B cell (primary cell): ENCODE data around the gene MMS19. TPM values are rescaled to one million over a fixed set of nuclear protein-coding genes. Genes with fewer than 3 reads are reported as not detected.

Experiments
- ATAC-seq: fragments of 200-7000 bp; cut with Tn5 transposase; one replicate; pipeline ENCODE4 v1.10.0; 2021; ENCODE audit warnings: low read depth, mild to moderate bottlenecking, moderate number of reproducible peaks, moderate library complexity
- CTCF ChIA-PET: fragments of 350-600 bp; sonication (Branson Sonifier 250); formaldehyde crosslinking; loops from one replicate; lab custom pipeline; 2021; ENCODE audit warnings: antibody characterized with exemption, inconsistent platforms; lab: Charles Lee
- POLR2A ChIA-PET: fragments of 350-600 bp; sonication (Branson Sonifier 250); formaldehyde crosslinking; loops from one replicate; lab custom pipeline; 2021; ENCODE audit warnings: antibody characterized with exemption; lab: Charles Lee
- DNase-seq: peaks from one replicate; pipeline ENCODE4 v3.0.0; 2013
- H2AFZ ChIP-seq: 2 replicates; pipeline ENCODE4 v1.6.1; 2012; ENCODE audit warnings: mild to moderate bottlenecking, low read depth, low read length; ENCODE audit not compliant: insufficient read depth, poor library complexity, severe bottlenecking
- H3K27ac ChIP-seq, 2 donors: 1 replicate in 1 of 2; 2 replicates in 1 of 2; pipeline ENCODE4 v1.5.1; 2012 to 2013; ENCODE audit warnings: low read length in 2 of 2, mild to moderate bottlenecking in 2 of 2, moderate library complexity in 1 of 2
- H3K27me3 ChIP-seq, 4 experiments: fragments of 200-600 bp in 1 of 4; sonication (generic) in 1 of 4; replicated peaks in 1 of 4; 1 replicate in 2 of 4; 2 replicates in 2 of 4; pipeline versions ENCODE4 v1.6.1 to v1.7.0; 2013 to 2016; ENCODE audit warnings: low read length in 3 of 4, mild to moderate bottlenecking in 2 of 4, mixed read lengths in 1 of 4, moderate library complexity in 1 of 4; ENCODE audit not compliant: insufficient read depth in 4 of 4, control insufficient read depth in 3 of 4; ENCODE audit errors: control extremely low read depth in 1 of 4
- H3K36me3 ChIP-seq, 2 experiments: replicated peaks in 1 of 2; 1 replicate in 1 of 2; 2 replicates in 1 of 2; pipeline versions ENCODE4 v1.6.1 to v1.7.1; 2013; ENCODE audit warnings: low read length in 1 of 2; ENCODE audit not compliant: insufficient read depth in 2 of 2, control insufficient read depth in 1 of 2; ENCODE audit errors: control extremely low read depth in 1 of 2, extremely low read depth in 1 of 2
- H3K4me1 ChIP-seq, 2 donors: fragments of 200-600 bp in 1 of 2; sonication (generic) in 1 of 2; 1 replicate in 1 of 2; 2 replicates in 1 of 2; pipeline versions ENCODE4 v1.5.1 to v1.6.1; 2013 to 2017; ENCODE audit warnings: low read length in 2 of 2; ENCODE audit not compliant: control insufficient read depth in 2 of 2, insufficient read depth in 2 of 2
- H3K4me2 ChIP-seq: replicated peaks from 2 replicates; pipeline ENCODE3; 2012; ENCODE audit warnings: mild to moderate bottlenecking, low read depth, low read length; ENCODE audit not compliant: poor library complexity, severe bottlenecking
- H3K4me3 ChIP-seq, 5 experiments: fragments of 200-600 bp in 1 of 5; sonication (generic) in 1 of 5; 1 replicate in 3 of 5; 2 replicates in 2 of 5; pipeline versions ENCODE4 v1.5.1 to v1.7.0; 2011 to 2016; ENCODE audit warnings: low read length in 4 of 5, mild to moderate bottlenecking in 4 of 5, low read depth in 2 of 5, control low read depth in 1 of 5, moderate library complexity in 1 of 5; ENCODE audit not compliant: insufficient read depth in 1 of 5; ENCODE audit errors: control extremely low read depth in 1 of 5, extremely low read depth in 1 of 5
- H3K79me2 ChIP-seq: fragments of 200-600 bp; sonication (generic); one replicate; pipeline ENCODE4 v1.6.0; 2016; ENCODE audit warnings: low read length; ENCODE audit not compliant: control insufficient read depth, insufficient read depth
- H3K9ac ChIP-seq: fragments of 200-600 bp; sonication (generic); 2 replicates; pipeline ENCODE4 v1.6.1; 2017; ENCODE audit warnings: mild to moderate bottlenecking, low read length, moderate library complexity
- H3K9me3 ChIP-seq, 3 donors: one replicate each; pipeline versions ENCODE4 v1.6.1 to v1.7.1; 2013; ENCODE audit warnings: low read length in 2 of 3; ENCODE audit not compliant: control insufficient read depth in 2 of 3, insufficient read depth in 1 of 3; ENCODE audit errors: control extremely low read depth in 1 of 3
- H4K20me1 ChIP-seq: 2 replicates; pipeline ENCODE4 v1.6.0; 2012; ENCODE audit warnings: mild to moderate bottlenecking, low read length; ENCODE audit not compliant: insufficient read depth, control insufficient read depth, poor library complexity, severe bottlenecking
- H3K27ac Mint-ChIP-seq: one replicate; pipeline ENCODE4 v1.8.0; 2021; ENCODE audit warnings: mixed read lengths
- H3K27me3 Mint-ChIP-seq: one replicate; pipeline ENCODE4 v1.8.0; 2021; ENCODE audit warnings: mixed read lengths
- H3K4me1 Mint-ChIP-seq: one replicate; pipeline ENCODE4 v1.8.0; 2021; ENCODE audit warnings: mixed read lengths
- H3K4me3 Mint-ChIP-seq: one replicate; pipeline ENCODE4 v1.8.0; 2021; ENCODE audit warnings: mixed read lengths
- H3K9me3 Mint-ChIP-seq: one replicate; pipeline ENCODE4 v1.8.0; 2022; ENCODE audit warnings: mixed read lengths; ENCODE audit not compliant: insufficient read depth
- CTCF ChIP-seq: fragments of 200-600 bp; IDR thresholded peaks from one replicate; pipeline ENCODE4 v1.8.0; 2022; ENCODE audit warnings: antibody characterized with exemption, mild to moderate bottlenecking
- EZH2 ChIP-seq: IDR thresholded peaks from 2 replicates; pipeline ENCODE4 v1.6.1; 2012; ENCODE audit warnings: borderline replicate concordance, low read depth, mild to moderate bottlenecking, moderate library complexity, low read length; ENCODE audit not compliant: insufficient read depth, poor library complexity, severe bottlenecking
- WGBS: methylation state at CpG from one replicate; pipeline ENCODE4 v1.1.5; 2013; ENCODE audit warnings: missing lambda C conversion rate; ENCODE audit not compliant: insufficient coverage; 5-methylcytosine and 5-hydroxymethylcytosine counted together
- intact Hi-C: fragments of 100-400 bp; cut with micrococcal nuclease; formaldehyde crosslinking; loops from one replicate; pipeline ENCODE4 v1.10.0; 2022
- polyA plus RNA-seq: library from polyadenylated mRNA; depleted of rRNA; stranded (reverse); fragments of >200 nt; gene quantifications from 2 replicates; pipeline ENCODE4 v1.2.3, GENCODE V29; 2012
- total RNA-seq, 2 donors: library from RNA; stranded (reverse); fragments of 120-200 nt in 1 of 2; gene quantifications; 1 replicate in 1 of 2; 2 replicates in 1 of 2; pipeline versions ENCODE4 v1.2.3 to v1.2.4, GENCODE V29; 2013 to 2022

The MMS19 gene
- total and polyA plus RNA-seq, 2 donors (not counting 1 experiment from before 2014, with no cell fraction given) = 82.1 to 102 TPM

DNA sequence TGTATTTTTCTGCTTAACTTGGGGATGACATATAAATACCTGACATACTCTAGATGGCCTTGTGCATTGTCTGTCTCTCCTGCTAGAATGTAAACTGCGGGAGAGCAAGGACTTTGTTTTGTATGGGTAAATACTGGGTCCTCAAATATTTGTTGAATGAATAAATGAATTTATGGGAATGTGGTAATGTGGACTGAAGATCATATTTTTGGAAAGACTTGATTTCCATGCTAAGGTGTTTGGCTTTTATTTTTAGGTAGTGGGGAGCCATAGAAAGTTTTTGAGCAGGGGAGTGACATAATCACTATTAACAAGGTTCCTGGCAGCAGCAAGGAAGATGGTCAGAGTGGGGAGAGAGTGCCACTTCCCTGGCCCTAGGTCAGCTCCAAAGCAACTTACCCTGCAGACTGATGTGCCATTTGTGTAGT is 27.5 kb upstream of the MMS19 start:
- Histone ChIP-seq H3K36me3 (no peaks in the 10 kb centered on the region), H4K20me1 (no peaks in the 10 kb centered on the region), H3K4me1 (no peaks in the 10 kb centered on the region), H3K4me3 (no peak overlapping the region), H3K9ac (no peak overlapping the region), H2AFZ (no peak overlapping the region), H3K27ac (no peak overlapping the region), H3K27me3 (peaks cover 0 to 5% (median under 1%) of the 10 kb centered on the region in 4 experiments), H3K9me3 (no peaks in the 10 kb centered on the region), H3K4me2 (no peak overlapping the region), H3K79me2 (no peaks in the 10 kb centered on the region)
- WGBS = 100% methylated on average over 1 of the region's 1 CpG
- Mint-ChIP-seq H3K27ac (no peak overlapping the region), H3K4me1 (no peaks in the 10 kb centered on the region), H3K27me3 (peaks cover 21% of the 10 kb centered on the region), H3K4me3 (no peak overlapping the region), H3K9me3 (peaks cover 2% of the 10 kb centered on the region)
- no peak for DNase-seq
- intact Hi-C loops = no loop called here
- ChIA-PET POLR2A (no interaction called here), CTCF (no interaction called here)
- ATAC-seq = no peak
- TF ChIP-seq EZH2 = no peak
- TF ChIP-seq CTCF = no peak

DNA sequence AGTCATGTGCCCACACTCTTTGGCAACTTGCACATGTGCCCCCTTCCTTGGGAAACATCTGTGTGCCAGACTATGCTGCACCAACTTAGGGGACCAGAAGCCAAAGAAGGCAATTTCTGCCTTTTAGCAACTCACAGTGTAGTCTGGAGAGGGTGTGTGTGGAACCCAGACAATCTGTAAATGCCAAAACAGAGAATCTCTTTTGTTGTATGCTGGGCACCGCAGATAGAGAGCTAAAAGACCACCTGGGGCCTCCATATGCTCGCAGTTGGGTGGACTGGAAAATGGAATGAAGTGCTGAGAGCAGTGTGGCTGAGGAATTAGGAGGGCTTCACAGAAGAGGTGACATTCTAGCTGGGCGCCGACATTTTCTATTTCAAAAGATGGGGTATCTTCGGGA is 26.9 kb upstream of the MMS19 start:
- H3K9me3 Mint-ChIP-seq = peaks cover 2% of the 10 kb centered on the region
- Histone ChIP-seq H3K36me3 (no peaks in the 10 kb centered on the region), H3K27ac (no peak overlapping the region), H3K4me3 (no peak overlapping the region), H3K4me1 (no peaks in the 10 kb centered on the region), H3K4me2 (no peak overlapping the region), H3K9me3 (no peaks in the 10 kb centered on the region), H3K9ac (no peak overlapping the region), H3K27me3 (peaks cover 0 to 5% (median under 1%) of the 10 kb centered on the region in 4 experiments), H4K20me1 (no peaks in the 10 kb centered on the region), H2AFZ (no peak overlapping the region), H3K79me2 (no peaks in the 10 kb centered on the region)
- TF ChIP-seq EZH2 = no peak
- no peak for TF ChIP-seq CTCF
- ChIA-PET POLR2A (no interaction called here), CTCF (no interaction called here)
- H3K27ac Mint-ChIP-seq = no peak overlapping the region
- ATAC-seq (no peak), DNase-seq (no peak)
- 91% methylated on average over 5 of the region's 5 CpGs for WGBS
- H3K4me1 Mint-ChIP-seq = no peaks in the 10 kb centered on the region
- H3K27me3 Mint-ChIP-seq = peaks cover 24% of the 10 kb centered on the region
- no peak overlapping the region for H3K4me3 Mint-ChIP-seq
- intact Hi-C loops = no loop called here
